GM19193 (cell line): ENCODE data around the gene ADAM22.

ENCODE experiments used
- POLR2A ChIP-seq: IDR thresholded peaks from 4 replicates; pipeline ENCODE4 v1.6.1; 2011; ENCODE audit not compliant: insufficient read depth, insufficient read length; ENCODE audit errors: extremely low read depth

ADAM22 gene

GRCh38 chr7:88151119-88151790 is 217.2 kb downstream of the ADAM22 start:
- no peak for TF ChIP-seq POLR2A

GRCh38 chr7:88153378-88153777 is 219.3 kb downstream of the ADAM22 start:
- no peak for TF ChIP-seq POLR2A

DNA sequence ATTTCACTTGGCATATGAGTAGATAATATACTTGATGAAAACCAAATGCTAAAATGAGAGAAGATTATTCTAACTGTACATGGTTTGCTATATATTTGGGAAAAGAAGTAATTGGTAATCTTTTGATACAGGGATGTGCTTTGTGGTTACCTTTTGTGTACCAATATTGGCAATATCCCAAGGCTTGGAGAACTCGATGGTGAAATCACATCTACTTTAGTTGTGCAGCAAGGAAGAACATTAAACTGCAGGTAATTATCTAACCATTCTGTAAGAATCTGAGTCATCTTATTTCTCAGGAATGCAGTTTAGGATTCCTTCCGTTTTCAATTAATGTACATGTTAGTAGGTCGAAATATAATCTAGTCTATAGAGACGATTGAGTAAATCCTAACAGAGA is 221.7 kb downstream of the ADAM22 start:
- no peak for TF ChIP-seq POLR2A

GRCh38 chr7:88156356-88156755 is 222.3 kb downstream of the ADAM22 start:
- no peak for TF ChIP-seq POLR2A

- no peak for TF ChIP-seq POLR2A
These were observed 231.6 kb downstream of the ADAM22 start for GRCh38 chr7:88165697-88166096.

GRCh38 chr7:88167223-88167622 is 233.2 kb downstream of the ADAM22 start:
- TF ChIP-seq POLR2A = no peak

GRCh38 chr7:88167721-88168120 is 233.7 kb downstream of the ADAM22 start:
- TF ChIP-seq POLR2A = no peak

GRCh38 chr7:88169717-88170320 is 235.8 kb downstream of the ADAM22 start:
- no peak for TF ChIP-seq POLR2A

DNA sequence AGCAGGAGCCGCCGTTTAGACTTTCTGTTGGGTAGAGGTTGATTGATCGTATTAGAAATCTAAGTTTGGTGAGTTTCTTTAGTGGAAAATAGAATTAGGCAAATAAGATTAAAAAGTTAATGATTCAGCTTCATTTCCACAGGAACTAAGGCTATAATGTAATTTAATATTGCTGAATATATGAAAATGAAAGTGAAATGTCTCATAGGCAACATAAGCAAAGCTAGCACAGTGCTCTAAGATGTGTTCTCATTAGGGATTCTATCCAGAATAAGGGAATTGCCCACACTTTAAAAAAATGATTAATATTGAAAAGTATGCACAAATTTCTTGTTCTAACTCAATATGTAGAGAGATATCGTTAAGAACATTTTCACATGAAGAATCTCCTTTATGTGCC is 238.8 kb downstream of the ADAM22 start:
- no peak for TF ChIP-seq POLR2A

GRCh38 chr7:88176190-88176589 is 242.1 kb downstream of the ADAM22 start:
- TF ChIP-seq POLR2A = no peak

- no peak for TF ChIP-seq POLR2A
These were observed 249.0 kb downstream of the ADAM22 start for GRCh38 chr7:88183051-88183450.

GRCh38 chr7:88184848-88185304 is 250.8 kb downstream of the ADAM22 start:
- TF ChIP-seq POLR2A = no peak

GRCh38 chr7:88185650-88186049 is 251.6 kb downstream of the ADAM22 start:
- TF ChIP-seq POLR2A = no peak

- no peak for TF ChIP-seq POLR2A
These were observed 257.9 kb downstream of the ADAM22 start for GRCh38 chr7:88191911-88192310.

GRCh38 chr7:88200261-88200660 is 266.2 kb downstream of the ADAM22 start:
- no peak for TF ChIP-seq POLR2A

- no peak for TF ChIP-seq POLR2A
These were observed 266.7 kb downstream of the ADAM22 start for GRCh38 chr7:88200789-88201188.
